Muscle layer of duodenum (tissue), 2 donors: ENCODE data around the gene RASGRF1.
"Not testable (repeated sequence)": the region's sequence is repeated elsewhere in the genome, so short reads cannot be mapped to it uniquely, and the experiment has no call there.

ENCODE experiments used
- H3K27ac ChIP-seq: one replicate; pipeline ENCODE4 v1.7.0; 2013; ENCODE audit warnings: mild to moderate bottlenecking, low read length
- H3K27me3 ChIP-seq: one replicate; pipeline ENCODE4 v1.7.0; 2013; ENCODE audit warnings: low read depth, mild to moderate bottlenecking, control low read depth, low read length
- H3K36me3 ChIP-seq, 2 donors: one replicate each; pipeline ENCODE4 v1.7.0; 2013; ENCODE audit warnings: low read length in 2 of 2, control low read depth in 1 of 2, mild to moderate bottlenecking in 1 of 2; ENCODE audit not compliant: insufficient read depth in 2 of 2, control insufficient read depth in 1 of 2
- H3K4me1 ChIP-seq, 2 donors: one replicate each; pipeline ENCODE4 v1.7.0; 2013; ENCODE audit warnings: low read length in 2 of 2, mild to moderate bottlenecking in 2 of 2, control low read depth in 1 of 2, moderate library complexity in 1 of 2; ENCODE audit not compliant: insufficient read depth in 2 of 2, control insufficient read depth in 1 of 2
- H3K4me3 ChIP-seq, 2 donors: one replicate each; pipeline ENCODE4 v1.7.0; 2013; ENCODE audit warnings: low read length in 2 of 2, low read depth in 1 of 2, mild to moderate bottlenecking in 1 of 2
- H3K9me3 ChIP-seq, 2 donors: one replicate each; pipeline ENCODE4 v1.7.0; 2013; ENCODE audit warnings: low read length in 2 of 2, control low read depth in 1 of 2, mild to moderate bottlenecking in 1 of 2; ENCODE audit not compliant: control insufficient read depth in 1 of 2
- donor health status: healthy.

Gene RASGRF1

GRCh38 chr15:79121571-79121970 lies 31.0 kb upstream of the RASGRF1 start:
- Histone ChIP-seq H3K27me3 (no peaks in the 10 kb centered on the region), H3K4me1 (no peaks in the 10 kb centered on the region), H3K27ac (no peak overlapping the region), H3K4me3 (no peak overlapping the region), H3K9me3 (no peaks in the 10 kb centered on the region), H3K36me3 (no peaks in the 10 kb centered on the region)

- Histone ChIP-seq H3K27ac (no peak overlapping the region), H3K27me3 (no peaks in the 10 kb centered on the region), H3K9me3 (peaks cover 0 to 4% of the 10 kb centered on the region in 2 donors)
Measured at GRCh38 chr15:79117442-79118204, 27.0 kb upstream of the RASGRF1 start.

GRCh38 chr15:79116771-79117170 lies 26.2 kb upstream of the RASGRF1 start:
- Histone ChIP-seq H3K36me3 (no peaks in the 10 kb centered on the region), H3K27ac (no peak overlapping the region), H3K9me3 (peaks cover 0 to 4% of the 10 kb centered on the region in 2 donors), H3K27me3 (no peaks in the 10 kb centered on the region), H3K4me3 (no peak overlapping the region), H3K4me1 (peaks cover 0 to 4% of the 10 kb centered on the region in 2 donors)

More at GRCh38 chr15:79117442-79118204, 27.0 kb upstream of the RASGRF1 start:
- H3K4me1 ChIP-seq: peaks cover 0 to 4% of the 10 kb centered on the region in 2 donors
- no peak overlapping the region for H3K4me3 ChIP-seq
- H3K36me3 ChIP-seq: no peaks in the 10 kb centered on the region

- Histone ChIP-seq H3K4me1 (peaks cover 0 to 4% of the 10 kb centered on the region in 2 donors), H3K9me3 (peaks cover 0 to 4% of the 10 kb centered on the region in 2 donors), H3K4me3 (no peak overlapping the region), H3K27me3 (no peaks in the 10 kb centered on the region), H3K36me3 (no peaks in the 10 kb centered on the region), H3K27ac (no peak overlapping the region)
Measured at GRCh38 chr15:79115986-79116665, 25.5 kb upstream of the RASGRF1 start.

- peaks cover 0 to 4% of the 10 kb centered on the region in 2 donors for H3K9me3 ChIP-seq
- H3K27me3 ChIP-seq: no peaks in the 10 kb centered on the region
- no peak overlapping the region for H3K27ac ChIP-seq
- H3K4me1 ChIP-seq: peaks cover 0 to 4% of the 10 kb centered on the region in 2 donors
- no peak overlapping the region for H3K4me3 ChIP-seq
- H3K36me3 ChIP-seq: no peaks in the 10 kb centered on the region
Measured at GRCh38 chr15:79113831-79114230, 23.3 kb upstream of the RASGRF1 start.

GRCh38 chr15:79111404-79111803 lies 20.8 kb upstream of the RASGRF1 start:
- not testable (repeated sequence) for H3K4me1 ChIP-seq, H3K36me3 ChIP-seq, H3K27me3 ChIP-seq

GRCh38 chr15:79105141-79105540 lies 14.6 kb upstream of the RASGRF1 start:
- no peaks in the 10 kb centered on the region for H3K36me3 ChIP-seq
- H3K9me3 ChIP-seq: no peaks in the 10 kb centered on the region
- H3K4me1 ChIP-seq: no peaks in the 10 kb centered on the region
- H3K27ac ChIP-seq: no peak overlapping the region
- H3K4me3 ChIP-seq: no peak overlapping the region
- no peaks in the 10 kb centered on the region for H3K27me3 ChIP-seq

More at GRCh38 chr15:79111404-79111803, 20.8 kb upstream of the RASGRF1 start:
- not testable (repeated sequence) for H3K9me3 ChIP-seq, H3K4me3 ChIP-seq, H3K27ac ChIP-seq

GRCh38 chr15:79102595-79102994 lies 12.0 kb upstream of the RASGRF1 start:
- no peaks in the 10 kb centered on the region for H3K9me3 ChIP-seq
- H3K27me3 ChIP-seq: no peaks in the 10 kb centered on the region
- H3K4me1 ChIP-seq: no peaks in the 10 kb centered on the region
- H3K36me3 ChIP-seq: no peaks in the 10 kb centered on the region
- H3K4me3 ChIP-seq: no peak overlapping the region
- H3K27ac ChIP-seq: no peak overlapping the region

GRCh38 chr15:79101866-79102581 lies 11.4 kb upstream of the RASGRF1 start:
- no peak overlapping the region for H3K4me3 ChIP-seq
- H3K9me3 ChIP-seq: no peaks in the 10 kb centered on the region
- no peaks in the 10 kb centered on the region for H3K27me3 ChIP-seq
- no peaks in the 10 kb centered on the region for H3K4me1 ChIP-seq
- no peaks in the 10 kb centered on the region for H3K36me3 ChIP-seq
- no peak overlapping the region for H3K27ac ChIP-seq

GRCh38 chr15:79099692-79100091 lies 9.1 kb upstream of the RASGRF1 start:
- Histone ChIP-seq H3K4me1 (no peaks in the 10 kb centered on the region), H3K27me3 (no peaks in the 10 kb centered on the region), H3K9me3 (no peaks in the 10 kb centered on the region), H3K36me3 (no peaks in the 10 kb centered on the region), H3K27ac (no peak overlapping the region), H3K4me3 (no peak overlapping the region)

GRCh38 chr15:79094611-79095021 lies 4.0 kb upstream of the RASGRF1 start:
- Histone ChIP-seq H3K9me3 (no peaks in the 10 kb centered on the region), H3K36me3 (no peaks in the 10 kb centered on the region), H3K4me1 (peaks cover 0 to 21% of the 10 kb centered on the region in 2 donors), H3K27ac (no peak overlapping the region), H3K4me3 (no peak overlapping the region), H3K27me3 (peaks cover 25% of the 10 kb centered on the region)
